Measurements from ENCODE around the gene FAF1. TPM values are rescaled to one million over a fixed set of nuclear protein-coding genes. Genes with fewer than 3 reads are reported as not detected.

Gene FAF1
- total and polyA plus RNA-seq, 2 of the 8 experiments (the other 6 are each of a cell fraction or from before 2014, with no cell fraction given), result 10.8 to 65.9 TPM

- peaks cover 0 to 62% of the 10 kb centered on the region in 2 experiments; a peak in 2 of 4 replicates for H3K79me2 ChIP-seq (ENCODE audit: control insufficient read depth in 1 of 2, insufficient read depth in 2 of 2, low read length in 2 of 2)
- no peak overlapping the region for H3K4me2 ChIP-seq (ENCODE audit: insufficient read depth in 1 of 2, low read depth in 2 of 2, low read length in 2 of 2)
- DNase-seq (ENCODE audit: low read depth in 1 of 2, low spot score in 2 of 2) (no peak), FAIRE-seq (no peak)
- no peak overlapping the region for H3K14ac ChIP-seq (ENCODE audit: insufficient read length)
- H3K36me3 ChIP-seq (ENCODE audit: control insufficient read depth in 2 of 4, insufficient read depth in 4 of 4, low read length in 3 of 4), result no peaks in the 10 kb centered on the region
- peak overlapping the region; percentile 40 for H3K56ac ChIP-seq (replicated peaks; ENCODE audit: insufficient read length, low read depth, low read length)
- no peak overlapping the region for H2BK15ac ChIP-seq (ENCODE audit: low read length)
- no peaks in the 10 kb centered on the region for H3K27me3 ChIP-seq (replicated peaks in 1 of 4; ENCODE audit: control insufficient read depth in 3 of 4, extremely low read depth in 1 of 4, insufficient read depth in 3 of 4, low read length in 3 of 4)
- POLR2A ChIA-PET (ENCODE audit: partially characterized antibody), result interaction anchor here (0.7 kb wide), 1 partner anchor 465 kb away, joined by 3 read pairs; no protein-coding TSS in a partner anchor
- 88% methylated on average over 4 of the region's 4 CpGs; no CpG with 5 or more reads in 1 of the 2 experiments for WGBS, 2 experiments (ENCODE audit: extremely low coverage in 1 of 2, insufficient coverage in 1 of 2, insufficient read length in 1 of 2, insufficient replicate concordance in 2 of 2, low coverage in 1 of 2, low lambda C conversion rate in 2 of 2, missing lambda C conversion rate in 1 of 2)
- H3K79me1 ChIP-seq (ENCODE audit: low read depth, low read length), result peaks cover 2% of the 10 kb centered on the region
- H2BK20ac ChIP-seq (ENCODE audit: low read length), result no peak overlapping the region
- no peaks in the 10 kb centered on the region for H3K9me3 ChIP-seq (ENCODE audit: insufficient read depth in 2 of 2, low read depth in 1 of 2, low read length in 1 of 2)
- peak overlapping the region; percentile 27; the same call in 1 of the 2 replicates for H2BK12ac ChIP-seq (ENCODE audit: low read depth, low read length)
- no peaks in the 10 kb centered on the region for H3K23me2 ChIP-seq (ENCODE audit: low read depth, low read length)
- no peak overlapping the region for H4K91ac ChIP-seq (replicated peaks; ENCODE audit: insufficient read length, low read length)
- H2BK5ac ChIP-seq (ENCODE audit: low read depth, low read length), result 0 out of 2 replicates have a peak overlapping the region, but pooled peaks have one; percentile 35
- H4K5ac ChIP-seq (ENCODE audit: insufficient read length, low read depth, low read length), result no peak overlapping the region
- H3K18ac ChIP-seq (ENCODE audit: extremely low read depth, low read length), result no peak overlapping the region
- no peak overlapping the region for H3K4me3 ChIP-seq (ENCODE audit: extremely low read depth in 1 of 4, insufficient read depth in 2 of 4, low read depth in 3 of 4, low read length in 4 of 4)
- H3K27ac ChIP-seq (ENCODE audit: low read depth, low read length), result no peak overlapping the region
- H2BK120ac ChIP-seq (replicated peaks; ENCODE audit: low read depth, low read length), result no peak overlapping the region
- H4K20me1 ChIP-seq (replicated peaks in 1 of 2; ENCODE audit: control insufficient read depth in 1 of 2, insufficient read depth in 2 of 2, low read length in 2 of 2), result peaks cover 0 to 2% of the 10 kb centered on the region in 2 experiments
- TF ChIP-seq CHD1 (IDR thresholded peaks at IDR 0.05; ENCODE audit: low read depth, low read length), result no peak
- no peak for TF ChIP-seq NRF1 (IDR thresholded peaks at IDR 0.05; ENCODE audit: low read depth, low read length)
- no peak for TF ChIP-seq FOSL1 (IDR thresholded peaks at IDR 0.05; ENCODE audit: insufficient read depth, low read depth, low read length)
- TF ChIP-seq BACH1 (IDR thresholded peaks at IDR 0.05; ENCODE audit: low read length), result no peak
- no peak overlapping the region for H2AFZ ChIP-seq (ENCODE audit: low read length)
- H2AK5ac ChIP-seq (ENCODE audit: low read depth, low read length), result no peak overlapping the region
- H4K8ac ChIP-seq (ENCODE audit: extremely low read depth, insufficient read depth, low read length), result no peak overlapping the region
- no peak overlapping the region for H3K4ac ChIP-seq (replicated peaks; ENCODE audit: insufficient read length, low read depth, low read length)
- no peaks in the 10 kb centered on the region for H3K4me1 ChIP-seq (replicated peaks in 1 of 4; ENCODE audit: control insufficient read depth in 3 of 4, insufficient read depth in 4 of 4, low read length in 3 of 4)
- H3K23ac ChIP-seq (ENCODE audit: insufficient read length), result no peak overlapping the region
- CTCF ChIA-PET (ENCODE audit: partially characterized antibody), result interaction anchor here (0.9 to 3.2 kb wide), 5 partner anchors 9 to 147 kb away, joined by 3 to 21 read pairs (median 4); no protein-coding TSS in a partner anchor
- H3K9ac ChIP-seq (replicated peaks in 1 of 4; ENCODE audit: extremely low read depth in 1 of 4, low read depth in 3 of 4, low read length in 3 of 4), result no peak overlapping the region
Observed at GRCh38 chr1:50921029-50921428, 39.0 kb downstream of the FAF1 start.

Data from H1 (cell line).